ENCODE results near the gene ACTN1. TPM values are rescaled to one million over a fixed set of nuclear protein-coding genes. Genes with fewer than 3 reads are reported as not detected.
A peak's percentile ranks its signal among the peaks of the same experiment; 100 is the strongest.

ACTN1 gene
- total and polyA plus RNA-seq, 11 donors = 48.4 to 252 (median 104) TPM

GRCh38 chr14:68931063-68931462, 48.0 kb downstream of the ACTN1 start:
- intact Hi-C loops (cut with DNase I) = no loop called here
- H3K9me3 ChIP-seq = peaks cover 0 to 8% (median 0%) of the 10 kb centered on the region in 12 donors
- no peaks in the 10 kb centered on the region for H3K27me3 ChIP-seq
- 83 to 95% (median 93%) methylated on average over 3 of the region's 3 CpGs for WGBS, 4 donors
- TF ChIP-seq CTCF (IDR thresholded peaks at IDR 0.05) = no peak
- TF ChIP-seq POLR2A (IDR thresholded peaks at IDR 0.05) = no peak
- H3K36me3 ChIP-seq = peaks cover 0 to 2% (median 0%) of the 10 kb centered on the region in 9 donors
- DNase-seq = peak in 1 of 5 donors; percentile 9
- peaks cover under 1 to 87% (median 47%) of the 10 kb centered on the region in 12 donors for H3K4me1 ChIP-seq
- no peak overlapping the region for H3K4me3 ChIP-seq
- ATAC-seq = no peak
- H3K27ac ChIP-seq = peak overlapping the region in 3 of 12 donors; percentile 13 to 98 (median 46)

GRCh38 chr14:68929623-68930307, 49.3 kb downstream of the ACTN1 start:
- TF ChIP-seq CTCF (IDR thresholded peaks at IDR 0.05) = no peak
- TF ChIP-seq POLR2A (IDR thresholded peaks at IDR 0.05) = no peak
- Histone ChIP-seq H3K27ac (peak overlapping the region in 4 of 12 donors; percentile 6 to 98 (median 64)), H3K9me3 (peaks cover 0 to 11% (median 0%) of the 10 kb centered on the region in 12 donors), H3K27me3 (no peaks in the 10 kb centered on the region), H3K4me3 (no peak overlapping the region), H3K4me1 (peaks cover 0 to 74% (median 36%) of the 10 kb centered on the region in 12 donors), H3K36me3 (peaks cover 0 to 9% (median 0%) of the 10 kb centered on the region in 9 donors)
- DNase-seq = peak in 1 of 5 donors; percentile 13
- 81 to 87% (median 84%) methylated on average over 11 to 12 of the region's 12 CpGs for WGBS, 4 donors
- intact Hi-C loops (cut with DNase I) = no loop called here
- ATAC-seq = peak in 2 of 4 donors; percentile 10 to 17

- peak overlapping the region in 6 of 12 donors; percentile 23 to 98 (median 66) for H3K27ac ChIP-seq
- WGBS, 4 donors = 81 to 85% (median 83%) methylated on average over 17 to 22 of the region's 22 CpGs
- peaks cover 0 to 18% (median 0%) of the 10 kb centered on the region in 9 donors for H3K36me3 ChIP-seq
- no peak for ATAC-seq
- H3K9me3 ChIP-seq = peaks cover 0 to 11% (median 0%) of the 10 kb centered on the region in 12 donors
- H3K4me1 ChIP-seq = peaks cover 0 to 75% (median 40%) of the 10 kb centered on the region in 12 donors
- intact Hi-C loops (cut with DNase I) = no loop called here
- no peak overlapping the region for H3K4me3 ChIP-seq
- DNase-seq = no peak
- no peaks in the 10 kb centered on the region for H3K27me3 ChIP-seq
- TF ChIP-seq POLR2A (IDR thresholded peaks at IDR 0.05) = no peak
Observed at GRCh38 chr14:68928770-68929550, 50.1 kb downstream of the ACTN1 start.

- H3K4me1 ChIP-seq = peaks cover 0 to 76% (median 45%) of the 10 kb centered on the region in 12 donors
- no peak for DNase-seq
- intact Hi-C loops (cut with DNase I) = no loop called here
Observed at GRCh38 chr14:68927956-68928675, 51.0 kb downstream of the ACTN1 start.

More at GRCh38 chr14:68927956-68928675, 51.0 kb downstream of the ACTN1 start:
- WGBS, 4 donors = 49 to 63% (median 55%) methylated on average over 8 to 9 of the region's 9 CpGs
- H3K36me3 ChIP-seq = peaks cover 0 to 26% (median 0%) of the 10 kb centered on the region in 9 donors
- peaks cover 0 to 11% (median 0%) of the 10 kb centered on the region in 12 donors for H3K9me3 ChIP-seq
- TF ChIP-seq CTCF (IDR thresholded peaks at IDR 0.05) (no peak), POLR2A (IDR thresholded peaks at IDR 0.05) (no peak)
- H3K27me3 ChIP-seq = no peaks in the 10 kb centered on the region
- H3K27ac ChIP-seq = peak overlapping the region in 6 of 12 donors; percentile 13 to 98 (median 66)
- no peak for ATAC-seq
- H3K4me3 ChIP-seq = no peak overlapping the region
